HG03442 (cell line): Measurements from ENCODE around the gene TSHZ1.

Source experiments
- ATAC-seq: cut with Tn5 transposase; IDR thresholded peaks from one replicate; pipeline ENCODE4 v1.9.1; 2021; ENCODE audit warnings: mild to moderate bottlenecking, moderate library complexity; ENCODE audit not compliant: unreplicated experiment

The TSHZ1 gene

GRCh38 chr18:75210274-75211001 lies at the start of gene TSHZ1:
TSHZ1 (plus strand) TSS chr18:75210797; CDS start chr18:75211877, 1,080 bp downstream.
- ATAC-seq, result peak; percentile 26

DNA sequence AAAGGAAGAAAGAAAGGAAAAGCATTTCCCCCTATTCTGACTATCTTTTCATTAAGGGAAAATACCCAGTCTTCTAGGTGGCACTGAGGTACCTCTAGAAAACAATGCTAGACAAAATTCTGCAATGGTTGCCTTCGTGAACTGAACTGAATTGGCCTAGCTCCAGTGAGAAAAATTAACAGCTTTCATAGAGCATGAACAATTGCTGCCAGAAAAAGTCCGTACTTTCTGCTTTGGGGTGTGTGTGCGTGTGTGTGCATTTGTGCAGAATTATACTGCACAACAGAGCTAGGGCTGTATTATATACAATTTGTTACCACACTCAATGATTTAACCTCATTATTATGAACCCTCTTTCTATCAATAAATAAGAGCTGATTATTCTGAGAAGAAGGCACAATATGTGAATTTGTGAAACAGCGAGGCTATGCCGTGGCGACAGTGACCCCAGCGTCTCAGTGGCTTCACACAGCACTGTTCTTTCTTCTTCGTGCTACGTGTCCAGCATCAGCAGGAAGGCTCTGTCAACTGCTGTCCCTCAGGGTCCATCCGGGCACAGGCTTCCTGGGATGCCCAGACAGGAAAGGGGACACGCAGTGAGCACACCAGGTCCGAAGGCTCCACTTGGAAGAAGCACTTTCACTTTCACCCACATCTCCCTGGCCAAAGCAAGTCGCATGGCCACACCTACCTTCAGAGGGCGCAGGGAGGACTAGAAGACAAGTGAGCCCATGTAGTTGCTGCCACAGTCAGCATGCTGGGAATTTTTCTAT lies 49.2 kb upstream of the TSHZ1 start:
- peak; percentile 47 for ATAC-seq

- ATAC-seq, result no peak
Measured at GRCh38 chr18:75162467-75162866, 48.1 kb upstream of the TSHZ1 start.

DNA sequence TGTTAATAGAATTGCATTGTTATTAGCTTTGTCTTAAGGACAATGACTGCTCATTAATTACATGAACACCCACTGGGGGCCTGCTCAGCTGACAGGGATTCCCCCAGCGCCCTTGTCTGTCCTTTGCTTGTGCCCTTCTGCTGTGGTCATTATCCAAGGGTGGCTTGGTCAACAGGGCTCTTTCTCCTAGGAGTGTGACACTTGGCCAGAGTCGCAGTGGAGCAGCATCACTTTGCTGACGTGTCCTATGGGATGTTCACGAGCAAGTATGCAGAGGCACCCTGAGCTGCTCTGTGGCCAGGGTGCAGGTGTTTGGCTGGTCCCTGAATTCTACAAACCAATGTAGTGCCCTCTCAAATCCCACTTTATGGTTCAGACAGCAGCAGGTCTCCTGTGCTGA lies 47.6 kb upstream of the TSHZ1 start:
- ATAC-seq, result no peak

- ATAC-seq, result no peak
Measured at GRCh38 chr18:75163736-75164135, 46.9 kb upstream of the TSHZ1 start.

DNA sequence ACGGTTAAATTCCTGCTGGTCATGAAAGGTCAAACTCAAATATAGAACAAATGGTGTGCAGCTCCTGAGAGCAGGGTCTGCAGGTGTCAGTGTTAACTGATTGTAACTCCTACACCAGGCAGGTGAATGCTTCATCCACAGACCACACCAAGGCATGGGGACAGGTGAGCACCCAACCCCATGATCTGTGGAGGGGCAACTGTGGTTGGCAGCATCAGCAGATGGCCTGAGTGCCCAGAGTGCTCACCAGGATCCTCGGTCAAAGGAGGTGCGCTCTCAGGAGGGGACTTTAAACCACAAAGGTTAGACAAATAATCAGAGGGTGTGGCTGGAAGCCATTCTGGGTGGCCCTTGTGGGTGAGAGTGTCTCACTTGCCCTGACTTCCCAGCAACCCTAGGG lies 46.1 kb upstream of the TSHZ1 start:
- ATAC-seq, result no peak

DNA sequence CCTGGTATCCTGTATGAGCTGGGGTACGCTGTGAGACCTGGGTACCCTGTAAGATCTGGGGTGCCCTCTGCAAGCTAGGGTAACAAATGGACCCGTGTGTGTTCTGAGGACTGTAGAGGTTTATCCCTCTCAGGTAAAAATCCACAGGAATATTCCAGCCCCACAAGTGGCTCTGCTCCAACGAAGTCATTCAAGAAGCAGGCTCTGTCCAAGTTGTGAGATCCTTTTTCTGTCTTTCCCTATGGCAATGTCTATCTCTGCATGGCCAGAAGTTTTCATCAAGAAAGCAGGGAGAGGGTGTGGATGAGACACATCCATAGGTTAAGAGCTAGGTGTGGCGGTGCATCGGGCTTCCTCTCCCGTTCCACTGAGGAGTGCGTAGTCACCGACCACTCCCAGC lies 44.7 kb upstream of the TSHZ1 start:
- ATAC-seq, result no peak

GRCh38 chr18:75167137-75167536 lies 43.5 kb upstream of the TSHZ1 start:
- no peak for ATAC-seq

DNA sequence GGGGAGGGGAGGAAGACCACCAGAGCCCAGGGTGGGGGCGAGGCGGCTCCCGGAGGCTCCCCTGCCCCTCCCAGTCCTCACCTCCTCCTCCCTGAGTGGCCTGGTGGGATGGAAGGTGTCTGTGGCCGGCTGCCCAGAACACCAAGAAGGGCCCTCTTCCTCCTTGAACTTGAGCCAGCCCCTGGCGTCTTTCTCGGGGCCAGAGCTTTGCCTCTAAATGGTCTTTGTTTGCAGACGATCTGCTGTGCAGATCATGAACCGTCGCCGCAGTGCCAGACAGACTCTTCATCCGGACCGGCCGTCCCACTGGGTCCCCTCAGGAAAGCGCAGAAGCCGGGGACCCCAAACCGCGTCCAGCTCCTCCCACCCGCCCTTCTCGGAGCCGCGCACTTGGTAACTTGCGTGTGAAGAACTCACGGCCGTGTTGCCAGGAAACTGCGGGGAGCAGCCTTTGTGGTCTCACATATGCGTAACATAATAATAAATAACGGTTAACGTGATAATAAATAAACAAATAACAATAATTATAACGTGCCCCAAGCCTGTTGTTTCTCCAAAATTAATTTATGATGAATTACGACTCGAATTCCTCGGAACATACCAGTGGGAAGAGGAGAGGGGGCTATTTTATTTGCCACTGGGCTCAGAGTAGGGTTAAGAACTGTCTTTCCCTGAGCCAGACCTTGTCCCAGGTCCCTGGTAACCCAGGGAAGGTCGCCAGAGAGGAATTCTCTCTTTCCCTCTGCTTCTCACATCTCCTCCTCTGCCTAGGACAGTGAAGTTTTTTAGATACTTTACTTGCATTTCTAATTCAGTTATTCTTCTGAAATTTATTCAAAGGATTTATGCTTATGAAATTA lies 42.6 kb upstream of the TSHZ1 start:
- ATAC-seq, result no peak

- no peak for ATAC-seq
Measured at GRCh38 chr18:75168619-75169018, 42.0 kb upstream of the TSHZ1 start.

DNA sequence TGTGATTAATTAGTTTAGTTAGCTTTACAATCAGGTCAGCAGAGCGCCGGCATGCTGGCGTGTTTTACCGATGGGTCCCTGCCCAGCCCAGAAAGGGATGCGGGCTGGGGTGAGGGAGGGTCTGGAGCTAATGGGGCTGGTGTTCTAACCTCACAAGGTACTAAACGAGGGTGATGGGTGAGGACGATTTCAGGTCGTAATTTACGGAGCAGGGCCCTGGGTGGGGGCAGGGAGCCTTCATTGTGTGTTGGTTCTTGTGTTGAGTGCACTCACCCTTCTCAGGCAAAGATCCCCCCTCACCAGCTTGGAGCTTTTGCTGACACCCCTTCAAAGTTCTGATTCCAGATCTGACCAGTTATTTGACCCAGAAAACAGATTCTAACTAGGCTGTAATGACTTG lies 41.2 kb upstream of the TSHZ1 start:
- no peak for ATAC-seq

GRCh38 chr18:75170022-75170789 lies 40.4 kb upstream of the TSHZ1 start:
- ATAC-seq, result no peak

DNA sequence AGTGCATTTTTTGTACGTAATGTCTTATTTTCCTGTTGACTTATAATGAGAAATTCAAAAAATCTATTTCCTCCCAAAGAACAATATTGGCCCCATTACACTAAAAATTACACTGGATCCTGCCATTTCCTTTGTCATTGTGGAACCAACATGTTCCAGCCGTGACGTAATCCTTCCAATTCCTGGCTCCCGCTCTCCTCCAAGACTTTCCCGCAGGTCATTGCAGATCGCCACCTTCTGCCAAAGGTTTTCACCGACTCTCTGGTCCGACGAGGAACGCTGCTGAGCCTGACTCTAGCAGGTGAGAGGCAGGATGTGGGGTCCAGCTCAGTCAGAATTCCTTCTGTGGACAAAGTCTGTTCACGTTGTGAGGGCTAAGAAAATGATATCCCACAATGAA lies 39.7 kb upstream of the TSHZ1 start:
- no peak for ATAC-seq

GRCh38 chr18:75172299-75173124 lies 38.1 kb upstream of the TSHZ1 start:
- no peak for ATAC-seq

GRCh38 chr18:75173125-75173432 lies 37.5 kb upstream of the TSHZ1 start:
- ATAC-seq, result peak; percentile 100

DNA sequence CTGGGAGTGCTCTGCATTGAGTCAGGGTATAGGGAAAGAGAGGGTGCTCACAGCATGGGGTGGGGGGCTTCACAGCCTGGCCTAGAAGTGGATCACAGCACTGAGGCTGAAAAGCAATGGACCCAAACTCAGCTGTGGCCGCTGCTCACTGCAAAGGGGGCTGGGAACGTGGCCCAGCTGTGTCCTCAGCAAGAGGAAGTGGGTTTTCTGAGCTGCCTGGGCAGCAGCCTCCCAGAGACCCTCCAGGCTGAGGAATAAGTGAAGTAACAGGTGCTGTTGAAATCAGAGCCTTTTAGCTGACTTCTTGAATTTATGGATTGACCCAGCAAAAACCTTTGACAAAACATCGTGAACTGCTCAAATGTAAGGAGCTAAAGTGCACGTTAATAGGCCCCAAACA lies 36.9 kb upstream of the TSHZ1 start:
- no peak for ATAC-seq

DNA sequence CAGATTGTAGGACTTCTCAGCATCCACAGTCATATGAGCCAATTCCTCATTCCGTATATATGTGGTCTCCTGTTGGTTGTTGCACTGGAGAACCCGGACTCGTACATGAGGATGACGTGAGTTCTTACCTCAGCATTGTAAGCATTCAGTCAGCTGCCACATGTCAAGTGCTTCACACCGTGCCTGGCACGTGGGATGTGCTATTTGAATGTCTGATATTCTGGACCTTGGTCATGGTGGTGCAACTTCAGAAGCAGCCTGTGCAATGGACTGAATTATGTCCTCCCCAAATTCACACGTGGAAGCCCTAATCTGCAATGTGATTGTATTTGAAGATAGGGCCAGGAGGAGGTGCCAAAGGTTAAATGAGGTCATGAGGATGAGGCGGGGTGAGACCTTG lies 33.7 kb upstream of the TSHZ1 start:
- ATAC-seq, result no peak

GRCh38 chr18:75178376-75178775 lies 32.2 kb upstream of the TSHZ1 start:
- ATAC-seq, result no peak

GRCh38 chr18:75179819-75180600 lies 30.6 kb upstream of the TSHZ1 start:
- ATAC-seq, result no peak
